Activated CD4-positive, CD25-positive, alpha-beta regulatory T cell (primary cell): Measurements from ENCODE around the gene RXFP4.

Experiments
- DNase-seq, 4 experiments: peaks; one replicate each; lab custom pipeline; 2025; lab: John Stamatoyannopoulos, UW

The RXFP4 gene

DNA sequence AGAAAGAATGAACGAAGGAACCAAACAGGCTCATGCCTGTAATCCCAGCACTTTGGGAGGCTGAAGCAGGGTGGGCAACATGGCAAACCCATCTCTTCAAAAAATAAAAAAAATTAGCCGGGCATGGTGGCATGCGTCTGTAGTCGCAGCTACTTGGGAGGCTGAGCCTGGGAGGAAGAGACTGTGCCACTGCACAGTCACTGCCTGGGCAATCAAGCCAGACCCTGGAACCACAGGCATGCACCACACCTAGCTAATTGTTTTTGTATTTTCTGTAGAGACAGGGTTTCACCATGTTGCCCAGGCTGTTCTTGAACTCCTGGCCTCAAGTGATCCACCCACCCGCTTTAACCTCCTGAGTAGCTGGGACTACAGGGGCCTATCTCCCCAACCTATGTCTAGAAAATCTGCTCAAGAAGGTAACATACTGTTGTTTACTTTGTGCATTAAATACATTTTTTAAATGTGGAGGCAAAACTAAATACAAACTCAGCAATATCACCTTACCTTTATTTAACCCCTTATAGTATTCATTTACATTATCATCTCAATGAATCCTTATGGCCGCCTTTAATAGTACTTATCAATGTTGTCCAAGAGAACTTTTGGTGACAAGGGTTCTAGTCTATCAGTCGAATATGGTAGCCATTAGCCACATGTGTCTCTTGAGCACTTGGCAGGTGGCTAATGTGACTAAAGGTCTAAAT is 10.0 kb upstream of the RXFP4 start:
- DNase-seq = no peak

DNA sequence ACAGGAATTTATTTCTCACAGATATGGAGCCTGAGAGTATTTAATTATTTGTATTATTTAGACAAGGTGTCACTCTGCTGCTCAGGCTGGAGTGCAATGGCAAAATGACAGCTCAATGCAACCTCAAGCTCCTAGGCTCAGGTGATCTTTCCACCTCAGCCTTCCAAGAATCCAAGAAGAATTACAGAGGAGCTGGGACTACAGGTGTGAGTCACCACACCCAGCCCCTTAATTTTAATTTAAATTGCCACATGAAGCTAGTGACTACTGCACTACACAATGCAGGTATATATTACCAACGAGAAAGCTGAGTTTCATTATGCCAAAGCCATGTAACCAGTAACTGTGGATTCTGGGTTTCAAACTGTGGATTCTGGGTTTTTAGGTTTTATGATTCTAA is 9.4 kb upstream of the RXFP4 start:
- DNase-seq = no peak

DNA sequence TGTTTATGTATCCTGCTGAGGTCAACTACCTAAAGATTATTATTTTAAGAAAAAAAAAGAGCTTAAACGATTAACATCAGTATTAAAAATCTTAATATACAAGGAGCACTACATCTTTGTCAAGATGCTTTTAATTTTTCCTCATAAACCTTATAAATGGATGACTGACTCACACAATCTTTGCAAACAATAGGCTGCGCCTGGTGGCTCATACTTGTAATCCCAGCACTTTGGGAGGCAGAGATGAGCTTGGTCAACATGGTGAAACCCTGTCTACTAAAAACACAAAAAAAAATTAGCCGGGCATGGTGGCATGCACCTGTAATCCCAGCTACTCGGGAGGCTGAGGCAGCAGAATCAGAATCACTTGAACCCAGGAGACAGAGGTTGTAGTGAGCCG is 9.0 kb upstream of the RXFP4 start:
- DNase-seq = no peak

DNA sequence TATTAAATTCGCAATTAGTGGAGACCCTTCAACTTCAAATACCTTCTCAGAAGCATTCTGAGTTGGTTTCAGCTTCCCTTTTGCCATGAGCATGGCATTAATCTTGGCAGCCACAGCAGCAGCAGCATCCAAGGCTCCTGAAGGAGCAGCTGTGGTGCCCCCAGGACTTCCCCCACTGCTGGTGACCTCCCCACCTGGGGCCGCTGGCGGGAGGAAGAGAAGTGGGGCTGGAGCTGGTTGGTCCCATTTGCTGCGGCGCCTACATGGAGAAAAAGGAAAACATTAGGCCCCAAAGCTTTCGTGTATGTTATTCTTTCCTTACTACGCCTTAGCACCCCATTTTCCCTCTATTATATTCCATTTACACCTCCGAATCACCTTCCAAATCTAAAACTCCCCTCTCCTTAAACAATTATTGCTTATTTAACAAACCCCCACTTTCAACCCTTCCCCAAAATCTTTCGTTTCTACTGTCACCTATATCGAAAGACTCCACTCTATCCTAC is 7.8 kb upstream of the RXFP4 start:
- no peak for DNase-seq

DNA sequence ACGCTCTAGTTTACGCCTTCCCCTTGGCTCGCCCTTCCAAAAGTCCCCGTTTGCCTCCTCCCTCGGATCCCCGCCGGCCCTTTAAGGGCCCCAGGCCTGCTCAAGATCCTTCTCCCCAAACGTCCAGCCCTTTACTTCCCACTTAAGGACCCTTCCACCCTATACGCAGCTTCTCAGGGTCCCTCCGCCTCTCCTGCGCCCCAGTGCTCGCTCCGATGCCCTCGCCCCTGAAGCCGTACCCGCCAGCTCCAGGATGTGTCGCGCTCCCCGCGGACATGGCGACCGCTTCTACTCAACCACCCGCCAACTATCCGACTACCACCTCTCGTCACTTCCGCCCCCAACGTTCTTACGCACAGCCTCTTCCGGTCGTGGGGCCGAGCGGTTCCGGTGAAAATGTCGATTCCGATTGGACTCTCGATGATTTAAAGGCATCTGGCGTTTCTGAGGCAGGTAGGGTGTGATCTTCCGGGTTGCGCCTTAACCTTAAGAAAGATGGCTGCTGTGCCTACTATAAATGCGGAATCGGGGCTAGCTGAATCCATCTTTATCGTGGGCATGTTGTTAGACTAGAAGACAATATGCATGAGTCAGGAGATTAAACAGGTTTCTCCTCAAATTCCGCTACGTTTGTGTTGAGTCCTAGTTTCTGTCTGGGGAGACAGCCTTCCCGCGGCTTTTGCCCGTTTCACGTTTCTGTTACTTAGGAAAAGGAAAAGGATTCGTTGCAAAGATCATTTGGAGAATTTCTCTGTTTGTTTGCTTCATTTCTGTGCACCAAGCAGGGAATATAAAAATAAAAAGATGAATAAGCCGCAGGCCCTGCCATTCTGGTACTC is 7.1 kb upstream of the RXFP4 start, which contains the start of gene KHDC4:
Gene KHDC4 (minus strand): TSS at position 317 of the 839 bp plus-strand sequence. CDS start 40 bp downstream, at position 277.
- peak; percentile 81 to 91 (median 86) for DNase-seq

DNA sequence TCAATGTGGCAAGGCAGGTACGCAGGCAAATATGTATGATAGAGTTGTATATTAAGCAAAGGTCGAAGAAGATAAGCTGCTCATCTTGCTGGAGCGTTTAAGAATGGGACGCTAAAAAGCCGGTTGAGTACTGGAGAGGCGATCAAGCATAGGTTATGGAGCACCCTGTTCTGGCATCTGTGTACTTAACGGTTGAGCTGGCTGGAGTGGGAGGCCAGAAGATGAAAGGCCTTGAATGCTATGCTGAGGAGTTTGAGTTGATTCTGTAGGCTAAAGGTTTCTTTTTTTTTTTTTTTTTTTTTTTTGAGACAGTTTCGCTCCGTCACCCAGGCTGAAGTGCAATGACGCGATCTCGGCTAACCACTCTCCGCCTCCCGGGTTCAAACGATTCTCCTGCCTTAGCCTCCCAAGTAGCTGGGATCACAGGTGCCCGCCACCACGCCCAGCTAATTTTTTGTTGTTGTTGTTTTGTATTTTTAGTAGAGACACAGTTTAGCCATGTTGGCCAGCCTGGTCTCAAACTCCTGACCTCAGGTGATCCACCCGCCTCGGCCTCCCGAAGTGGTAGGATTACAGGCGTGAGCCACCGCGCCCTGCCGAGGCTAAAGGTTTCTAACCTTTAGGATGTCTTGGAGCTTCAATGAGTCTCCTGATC is 6.4 kb upstream of the RXFP4 start:
- DNase-seq = no peak

DNA sequence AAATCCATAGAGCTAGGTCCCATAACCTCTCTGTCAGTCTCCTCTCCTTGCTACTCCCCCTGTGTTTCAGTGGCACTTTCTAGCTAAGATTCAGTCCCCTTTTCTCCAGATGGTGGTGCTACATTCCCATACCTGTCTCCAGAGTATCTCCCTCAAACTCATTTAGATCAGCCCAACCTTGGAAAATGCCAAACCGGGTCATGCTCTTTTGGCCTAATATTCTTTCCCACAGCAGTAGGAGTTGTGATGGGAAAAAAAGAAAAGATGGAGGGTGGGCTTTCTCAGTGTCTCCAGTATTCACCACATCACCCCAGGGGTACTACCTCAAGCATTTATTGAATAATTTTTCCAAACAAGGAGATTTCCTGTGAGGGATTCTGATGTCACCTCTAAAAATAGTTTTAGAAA is 3.2 kb upstream of the RXFP4 start:
- DNase-seq = no peak

DNA sequence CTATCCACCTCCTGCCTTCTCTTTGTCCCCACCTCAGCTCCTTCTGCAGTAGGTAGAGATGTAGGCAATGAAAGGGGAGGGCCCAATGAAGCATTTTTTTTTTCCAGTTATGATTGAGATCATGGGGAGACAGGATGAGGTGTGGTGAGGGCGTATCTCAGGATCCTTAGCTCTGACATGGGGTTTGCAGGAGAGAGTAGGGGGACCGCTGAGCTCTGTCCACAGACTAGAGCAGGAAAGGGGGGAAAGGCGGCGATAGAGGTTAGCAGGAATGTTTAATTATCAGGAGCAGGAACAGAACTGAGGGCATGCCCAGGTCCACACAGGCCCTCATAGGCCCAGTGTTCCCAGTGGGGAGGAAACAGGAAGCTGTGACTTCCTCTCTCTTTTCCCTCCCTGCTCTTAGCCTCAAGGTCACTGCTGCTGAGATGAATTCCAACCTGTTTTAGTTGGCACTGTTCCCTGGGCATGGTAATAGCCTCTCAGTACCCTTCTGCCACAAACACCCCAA is 901 bp upstream of the RXFP4 start:
- DNase-seq = no peak

DNA sequence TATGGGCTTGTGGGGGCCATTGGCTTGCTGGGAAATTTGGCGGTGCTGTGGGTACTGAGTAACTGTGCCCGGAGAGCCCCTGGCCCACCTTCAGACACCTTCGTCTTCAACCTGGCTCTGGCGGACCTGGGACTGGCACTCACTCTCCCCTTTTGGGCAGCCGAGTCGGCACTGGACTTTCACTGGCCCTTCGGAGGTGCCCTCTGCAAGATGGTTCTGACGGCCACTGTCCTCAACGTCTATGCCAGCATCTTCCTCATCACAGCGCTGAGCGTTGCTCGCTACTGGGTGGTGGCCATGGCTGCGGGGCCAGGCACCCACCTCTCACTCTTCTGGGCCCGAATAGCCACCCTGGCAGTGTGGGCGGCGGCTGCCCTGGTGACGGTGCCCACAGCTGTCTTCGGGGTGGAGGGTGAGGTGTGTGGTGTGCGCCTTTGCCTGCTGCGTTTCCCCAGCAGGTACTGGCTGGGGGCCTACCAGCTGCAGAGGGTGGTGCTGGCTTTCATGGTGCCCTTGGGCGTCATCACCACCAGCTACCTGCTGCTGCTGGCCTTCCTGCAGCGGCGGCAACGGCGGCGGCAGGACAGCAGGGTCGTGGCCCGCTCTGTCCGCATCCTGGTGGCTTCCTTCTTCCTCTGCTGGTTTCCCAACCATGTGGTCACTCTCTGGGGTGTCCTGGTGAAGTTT is 550 bp downstream of the RXFP4 start:
- DNase-seq = no peak

DNA sequence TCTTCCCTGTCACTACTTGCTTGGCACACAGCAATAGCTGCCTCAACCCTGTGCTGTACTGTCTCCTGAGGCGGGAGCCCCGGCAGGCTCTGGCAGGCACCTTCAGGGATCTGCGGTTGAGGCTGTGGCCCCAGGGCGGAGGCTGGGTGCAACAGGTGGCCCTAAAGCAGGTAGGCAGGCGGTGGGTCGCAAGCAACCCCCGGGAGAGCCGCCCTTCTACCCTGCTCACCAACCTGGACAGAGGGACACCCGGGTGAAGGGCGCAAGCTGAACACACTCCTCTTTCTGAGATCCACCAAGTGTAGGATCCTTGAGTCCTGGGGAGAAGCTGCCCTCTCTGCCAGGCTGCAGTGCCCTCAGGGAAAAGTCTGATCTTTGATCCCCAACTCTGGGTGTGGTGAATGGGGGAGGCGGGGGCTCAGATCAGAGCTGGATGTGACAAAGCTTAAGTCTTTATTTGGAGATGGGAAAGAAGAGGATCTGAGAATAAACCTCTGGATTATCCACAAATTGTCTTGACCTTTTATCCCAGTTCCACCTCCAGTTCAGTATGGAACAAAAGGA is 1.2 kb downstream of the RXFP4 start:
- no peak for DNase-seq

DNA sequence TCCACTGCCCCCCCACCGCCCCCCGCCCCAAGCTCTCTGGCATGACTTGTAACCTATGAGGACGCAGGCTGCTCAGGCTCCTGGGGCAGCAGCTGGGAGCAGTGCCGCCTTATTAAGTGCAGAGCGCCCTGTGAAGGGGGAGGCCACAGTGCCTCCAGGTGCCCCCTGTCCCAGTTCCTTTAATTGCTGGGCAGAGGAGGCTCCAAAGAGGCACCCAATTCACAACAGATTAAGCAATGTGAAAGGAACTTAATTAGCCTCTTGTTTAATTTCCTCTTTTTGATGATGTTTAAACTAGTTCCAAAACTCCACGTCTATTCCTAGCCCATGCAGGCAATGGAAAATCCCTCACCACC is 3.0 kb downstream of the RXFP4 start:
- no peak for DNase-seq

DNA sequence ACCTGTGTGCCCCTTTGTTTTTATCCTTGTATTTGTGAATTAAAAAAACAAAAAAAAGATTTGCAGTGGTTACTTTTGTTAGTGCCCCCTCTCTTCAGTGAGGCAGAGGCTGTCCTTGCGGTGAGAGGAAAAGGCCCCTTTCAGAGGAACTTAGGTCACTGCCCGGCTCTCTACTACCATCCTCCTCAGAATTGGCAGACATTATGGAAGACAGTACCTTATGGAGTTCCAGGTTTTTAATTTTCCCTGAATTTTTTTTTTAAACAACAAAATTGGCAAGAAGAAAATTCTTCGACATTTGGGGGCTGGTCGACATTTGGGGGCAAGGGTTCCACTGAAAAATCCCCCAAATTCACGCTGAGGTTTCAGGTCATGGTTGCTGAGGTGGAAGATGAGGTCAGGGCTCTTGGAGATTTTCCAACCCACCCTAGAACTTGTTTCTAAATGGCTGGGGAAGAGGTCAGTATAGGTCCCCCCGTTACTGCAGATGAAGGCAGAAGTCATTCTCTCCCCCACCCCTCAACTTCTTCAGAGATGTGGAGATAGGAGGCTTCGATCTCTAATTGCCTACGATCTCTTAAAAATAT is 5.3 kb downstream of the RXFP4 start:
- DNase-seq = no peak

DNA sequence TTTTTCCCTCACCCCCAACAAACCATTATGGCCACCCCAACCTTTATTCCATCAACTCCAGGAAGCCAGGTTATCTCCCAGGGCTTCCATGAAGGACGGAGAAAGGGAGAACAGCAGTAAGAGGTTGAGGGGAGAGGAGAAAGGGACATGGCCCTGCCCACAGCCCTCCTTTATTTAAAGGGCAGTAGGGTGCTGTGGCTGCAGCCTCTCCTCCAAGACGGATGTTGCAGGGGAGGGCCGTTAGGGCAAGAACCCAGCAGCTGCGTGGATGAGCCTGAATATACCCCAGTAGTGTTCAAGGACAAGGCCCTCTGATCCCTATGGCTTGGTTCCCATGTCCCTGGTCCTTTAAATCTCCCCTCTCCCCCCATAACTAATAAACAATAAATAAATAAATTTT is 5.9 kb downstream of the RXFP4 start:
- no peak for DNase-seq

DNA sequence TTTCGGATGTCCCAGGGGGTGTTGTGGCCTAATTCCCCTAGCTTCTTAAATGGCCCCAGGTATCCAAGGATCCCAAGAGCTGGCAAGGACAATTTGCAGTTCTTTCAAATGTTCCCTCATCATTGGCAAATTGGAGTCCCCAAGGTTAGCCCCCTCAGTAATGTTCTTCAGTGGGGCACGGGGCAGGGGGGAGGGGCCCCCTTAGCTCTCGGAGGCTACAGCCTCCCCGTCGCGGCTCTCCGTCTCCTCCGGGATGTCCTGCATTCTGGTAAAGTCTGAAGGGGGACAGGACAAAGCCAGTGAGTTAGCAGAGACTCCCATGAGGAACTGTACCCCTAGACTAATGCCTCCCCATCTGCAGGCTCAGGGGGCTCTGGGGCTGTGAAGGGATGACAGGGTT is 6.3 kb downstream of the RXFP4 start:
- DNase-seq = no peak

DNA sequence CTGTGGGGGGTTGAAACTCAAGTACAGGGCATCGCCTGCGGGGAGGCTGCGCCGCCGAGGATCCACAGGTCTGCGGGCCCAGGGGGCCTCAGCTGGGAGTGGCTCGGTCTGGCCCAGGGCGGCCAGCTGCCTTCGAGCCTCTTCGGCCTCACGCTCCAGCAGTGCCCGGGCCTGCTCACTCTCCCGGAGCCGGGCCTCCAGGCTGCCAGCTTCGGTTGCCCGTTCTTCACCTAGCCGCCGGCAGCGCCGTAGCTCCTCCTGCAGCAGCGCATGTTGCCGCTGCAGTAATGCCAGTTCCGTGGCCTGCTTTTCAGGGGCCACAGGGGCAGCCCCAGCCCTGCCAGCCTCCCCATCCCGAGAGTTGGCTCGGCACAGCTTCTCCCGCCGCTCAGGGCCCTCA is 9.4 kb downstream of the RXFP4 start:
- DNase-seq = no peak

DNA sequence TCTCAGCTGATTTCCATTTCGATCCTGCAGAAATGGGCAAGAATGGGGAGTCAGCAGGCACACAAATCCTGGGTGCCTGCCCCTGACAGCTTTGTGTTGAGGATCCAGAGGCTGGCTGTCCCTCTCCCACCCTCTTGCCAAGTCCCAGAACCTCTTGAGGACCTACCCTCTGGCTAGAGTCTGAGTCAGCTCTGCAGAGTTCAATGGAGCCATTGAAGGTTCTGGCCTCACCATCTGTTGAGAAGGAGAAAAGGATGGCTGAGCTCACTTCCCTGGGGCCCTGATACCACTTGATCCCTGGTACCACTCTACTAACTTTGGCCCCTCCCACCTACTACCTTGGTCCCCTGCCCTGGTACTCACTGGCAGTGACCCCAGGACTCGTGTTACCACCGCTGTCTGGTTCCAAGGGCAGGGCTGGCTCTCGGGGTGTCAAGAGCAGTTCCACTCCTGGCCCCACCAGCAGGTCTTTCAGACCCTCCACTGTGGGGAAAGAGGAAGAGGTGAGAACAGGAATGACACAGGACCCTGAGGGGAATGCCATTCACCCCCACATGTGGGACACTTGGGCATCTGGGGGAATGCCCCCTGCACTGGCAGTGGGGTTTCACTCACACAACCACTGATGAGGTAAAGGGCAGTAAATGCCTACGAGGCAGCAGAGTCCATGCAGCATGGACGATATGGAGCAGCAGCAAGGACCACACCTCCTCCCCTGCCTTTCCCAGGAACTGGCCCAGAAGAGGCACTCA is 10.5 kb downstream of the RXFP4 start:
- no peak for DNase-seq

DNA sequence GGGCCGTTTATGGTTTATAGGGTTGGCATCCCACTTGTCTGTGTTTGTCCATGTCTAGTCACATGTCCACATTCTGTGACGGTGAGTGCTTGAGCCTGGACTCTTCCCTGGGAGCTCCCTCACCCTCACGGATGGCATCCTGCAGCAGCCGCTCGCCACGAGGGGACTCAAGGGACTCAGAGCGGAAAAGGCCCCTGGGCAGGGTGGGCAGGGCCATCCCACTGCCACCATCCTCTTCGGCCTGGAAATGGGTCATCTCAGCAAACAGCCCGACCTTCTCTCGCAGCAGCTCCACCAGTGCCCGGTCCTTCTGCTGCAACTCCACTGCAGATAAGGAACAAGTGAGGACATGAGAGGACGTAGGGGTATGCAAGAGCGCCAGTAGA is 11.1 kb downstream of the RXFP4 start:
- no peak for DNase-seq

DNA sequence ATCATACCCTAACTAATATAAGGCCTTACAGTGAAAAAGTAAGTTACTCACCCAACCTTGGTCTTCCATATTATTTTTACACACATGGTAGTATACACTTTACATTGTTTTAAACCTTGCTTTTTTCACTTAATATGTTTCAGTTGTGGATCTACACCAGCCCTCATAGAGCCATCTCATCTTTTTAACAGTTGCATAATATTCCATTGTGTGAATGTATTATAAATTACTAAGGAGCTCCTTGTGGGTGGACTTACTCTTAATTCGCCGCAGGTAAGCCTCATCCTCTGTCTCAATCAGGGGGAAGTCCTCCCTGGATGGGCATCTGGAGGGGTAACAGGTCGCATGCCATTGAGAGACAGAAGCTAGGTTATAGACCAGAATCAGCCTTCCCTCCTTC is 13.2 kb downstream of the RXFP4 start:
- DNase-seq = no peak

DNA sequence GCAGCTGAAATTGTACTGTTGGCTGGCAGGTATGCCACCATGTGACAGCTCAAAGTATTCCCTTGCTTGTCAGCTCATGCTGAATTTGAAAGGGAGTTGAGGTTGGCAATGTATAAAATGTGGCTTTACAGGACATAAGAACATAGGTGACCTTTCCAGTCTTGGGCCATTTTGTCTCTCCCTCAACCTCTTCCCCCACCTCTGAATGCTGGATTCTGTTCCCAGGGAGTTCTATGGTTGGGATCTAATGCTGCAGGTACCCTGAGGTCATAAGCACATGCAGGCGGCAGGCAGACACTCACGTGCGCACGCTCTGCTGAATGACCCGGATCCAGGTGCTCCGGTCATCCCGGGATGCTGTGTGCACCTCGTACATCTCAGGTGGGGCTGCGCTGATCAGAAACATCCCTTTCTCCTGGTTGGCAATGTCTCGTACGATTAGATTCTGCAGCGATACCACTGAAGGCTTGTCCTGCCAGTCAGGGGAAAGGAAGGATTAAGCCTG is 16.0 kb downstream of the RXFP4 start:
- DNase-seq = no peak

DNA sequence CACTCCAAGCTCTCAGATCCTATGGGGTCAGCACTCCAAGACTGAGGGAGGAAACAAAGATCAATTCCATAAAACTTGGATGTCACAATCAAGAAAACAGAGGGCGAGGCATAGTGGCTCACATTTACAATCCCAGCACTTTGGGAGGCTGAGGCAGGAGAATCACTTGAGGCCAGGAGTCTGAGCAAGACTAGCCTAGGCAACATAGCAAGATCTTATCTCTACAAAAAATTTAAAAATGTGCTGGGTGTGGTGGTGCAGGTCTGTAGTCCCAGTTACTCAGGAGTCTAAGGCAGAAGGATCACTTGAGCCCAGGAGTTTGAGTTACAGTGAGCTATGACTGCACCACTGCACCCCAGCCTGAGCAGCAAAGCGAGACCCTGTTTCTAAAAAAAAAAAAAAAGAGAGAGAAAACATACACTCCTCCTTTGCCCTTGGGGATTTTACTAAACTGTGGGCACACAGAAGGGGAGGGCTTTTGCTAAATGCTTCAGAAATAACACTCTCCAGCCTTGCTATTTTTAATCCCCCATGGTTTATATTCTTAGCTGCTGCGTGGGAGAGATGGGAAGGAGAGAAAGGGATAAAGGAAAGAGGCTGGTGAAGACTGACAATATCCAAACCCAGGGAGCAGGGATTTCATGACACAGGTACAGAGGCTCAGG is 18.8 kb downstream of the RXFP4 start:
- no peak for DNase-seq
